Endodermal cell (in vitro differentiated cells): ENCODE measurements around the gene TFB2M. TPM values are rescaled to one million over a fixed set of nuclear protein-coding genes. Genes with fewer than 3 reads are reported as not detected.

Source experiments
- DNase-seq: peaks from one replicate; pipeline ENCODE4 v3.0.0-alpha.2; 2017
- H3K27ac ChIP-seq: 2 replicates; pipeline ENCODE4 v1.5.1; 2013; ENCODE audit warnings: mild to moderate bottlenecking, low read depth, low read length, moderate library complexity
- H3K27me3 ChIP-seq: 2 replicates; pipeline ENCODE4 v1.6.1; 2013; ENCODE audit warnings: mild to moderate bottlenecking, low read length, moderate library complexity; ENCODE audit not compliant: insufficient read depth, control insufficient read depth, poor library complexity, severe bottlenecking
- H3K36me3 ChIP-seq: 2 replicates; pipeline ENCODE4 v1.7.0; 2013; ENCODE audit warnings: mild to moderate bottlenecking, low read length, moderate library complexity; ENCODE audit not compliant: control insufficient read depth, insufficient read depth
- H3K4me1 ChIP-seq: one replicate; pipeline ENCODE4 v1.7.0; 2013; ENCODE audit warnings: low read length; ENCODE audit not compliant: control insufficient read depth, insufficient read depth
- H3K4me3 ChIP-seq: 2 replicates; pipeline ENCODE4 v1.5.1; 2013; ENCODE audit warnings: mild to moderate bottlenecking, low read length, moderate library complexity
- H3K9ac ChIP-seq: 2 replicates; pipeline ENCODE4 v1.6.1; 2013; ENCODE audit warnings: mild to moderate bottlenecking, low read length, moderate library complexity; ENCODE audit not compliant: poor library complexity, severe bottlenecking; ENCODE audit errors: extremely low read depth
- H3K9me3 ChIP-seq: 2 replicates; pipeline ENCODE4 v1.6.1; 2013; ENCODE audit warnings: mild to moderate bottlenecking, low read length, moderate library complexity; ENCODE audit not compliant: control insufficient read depth
- H3K27ac Mint-ChIP-seq: 2 replicates; pipeline ENCODE4 v1.8.0; 2020; ENCODE audit warnings: mixed read lengths
- H3K27me3 Mint-ChIP-seq: 2 replicates; pipeline ENCODE4 v1.8.0; 2021; ENCODE audit warnings: mild to moderate bottlenecking, mixed read lengths; ENCODE audit not compliant: insufficient read depth
- H3K36me3 Mint-ChIP-seq: 2 replicates; pipeline ENCODE4 v1.8.0; 2020; ENCODE audit warnings: low read depth, mixed read lengths
- H3K4me1 Mint-ChIP-seq: 2 replicates; pipeline ENCODE4 v1.8.0; 2020; ENCODE audit warnings: mixed read lengths
- H3K4me3 Mint-ChIP-seq: 2 replicates; pipeline ENCODE4 v1.8.0; 2020; ENCODE audit warnings: mild to moderate bottlenecking, moderate library complexity, mixed read lengths
- H3K9me3 Mint-ChIP-seq: 2 replicates; pipeline ENCODE4 v1.8.0; 2020; ENCODE audit warnings: mild to moderate bottlenecking, mixed read lengths
- WGBS, 2 experiments: methylation state at CpG; one replicate each; pipeline versions ENCODE4 v1.1.5 to v1.1.7; 2013; ENCODE audit warnings: missing lambda C conversion rate in 2 of 2, mixed read lengths in 1 of 2; ENCODE audit not compliant: insufficient coverage in 1 of 2, insufficient read length in 1 of 2; 5-methylcytosine and 5-hydroxymethylcytosine counted together
- total RNA-seq, 2 donors: library from RNA; stranded (reverse); fragmentation: NEBNext Ultra II Directional in 1 of 2; extraction: Animal tissue kit (Norgen Biotek cat#: 25700) in 1 of 2; gene quantifications; 2 replicates in 1 of 2; 3 replicates in 1 of 2; pipeline ENCODE4 v1.2.1, GENCODE V29; 2021
- TF ChIP-seq, protein P1 (sequence below): fragments of 200-600 bp; sonication (generic); conservative IDR thresholded peaks from 2 replicates; pipeline ENCODE4 v1.5.0; 2021; ENCODE audit warnings: antibody characterized with exemption, mild to moderate bottlenecking

TFB2M gene
- total RNA-seq, 2 donors from 2014 or later, result 13.2 to 13.7 TPM

DNA sequence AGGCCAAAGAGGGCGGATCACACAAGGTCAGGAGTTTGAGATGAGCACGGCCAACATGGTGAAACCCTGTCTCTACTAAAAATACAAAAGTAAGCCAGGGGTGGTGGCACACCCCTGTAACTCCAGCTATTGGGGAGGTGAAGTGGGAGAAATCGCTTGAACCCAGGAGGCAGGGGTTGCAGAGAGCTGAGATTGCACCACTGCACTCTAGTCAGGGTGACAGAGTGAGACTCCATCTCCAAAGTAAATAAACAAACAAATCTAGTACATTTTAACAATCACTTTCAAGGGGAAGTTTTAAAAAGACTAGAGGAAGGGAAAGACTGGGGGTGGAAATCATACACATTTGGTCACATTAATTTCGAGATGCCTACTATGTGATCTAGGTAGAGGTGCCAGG is 6.8 kb downstream of the TFB2M start:
- Histone ChIP-seq H3K27me3 (no peaks in the 10 kb centered on the region), H3K36me3 (peaks cover 75% of the 10 kb centered on the region), H3K4me1 (no peaks in the 10 kb centered on the region), H3K27ac (no peak overlapping the region), H3K9ac (no peak overlapping the region), H3K4me3 (no peak overlapping the region), H3K9me3 (no peaks in the 10 kb centered on the region)
- WGBS, 2 experiments, result 89 to 93% methylated on average over 2 to 4 of the region's 4 CpGs
- TF ChIP-seq, protein P1, sequence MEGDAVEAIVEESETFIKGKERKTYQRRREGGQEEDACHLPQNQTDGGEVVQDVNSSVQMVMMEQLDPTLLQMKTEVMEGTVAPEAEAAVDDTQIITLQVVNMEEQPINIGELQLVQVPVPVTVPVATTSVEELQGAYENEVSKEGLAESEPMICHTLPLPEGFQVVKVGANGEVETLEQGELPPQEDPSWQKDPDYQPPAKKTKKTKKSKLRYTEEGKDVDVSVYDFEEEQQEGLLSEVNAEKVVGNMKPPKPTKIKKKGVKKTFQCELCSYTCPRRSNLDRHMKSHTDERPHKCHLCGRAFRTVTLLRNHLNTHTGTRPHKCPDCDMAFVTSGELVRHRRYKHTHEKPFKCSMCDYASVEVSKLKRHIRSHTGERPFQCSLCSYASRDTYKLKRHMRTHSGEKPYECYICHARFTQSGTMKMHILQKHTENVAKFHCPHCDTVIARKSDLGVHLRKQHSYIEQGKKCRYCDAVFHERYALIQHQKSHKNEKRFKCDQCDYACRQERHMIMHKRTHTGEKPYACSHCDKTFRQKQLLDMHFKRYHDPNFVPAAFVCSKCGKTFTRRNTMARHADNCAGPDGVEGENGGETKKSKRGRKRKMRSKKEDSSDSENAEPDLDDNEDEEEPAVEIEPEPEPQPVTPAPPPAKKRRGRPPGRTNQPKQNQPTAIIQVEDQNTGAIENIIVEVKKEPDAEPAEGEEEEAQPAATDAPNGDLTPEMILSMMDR, result no peak
- Mint-ChIP-seq H3K9me3 (no peaks in the 10 kb centered on the region), H3K36me3 (peaks cover 62% of the 10 kb centered on the region), H3K27me3 (no peaks in the 10 kb centered on the region), H3K4me1 (no peaks in the 10 kb centered on the region), H3K4me3 (no peak overlapping the region), H3K27ac (no peak overlapping the region)
- DNase-seq, result no peak

- H3K4me3 ChIP-seq, result no peak overlapping the region
- DNase-seq, result no peak
- no peaks in the 10 kb centered on the region for H3K4me1 Mint-ChIP-seq
- H3K4me3 Mint-ChIP-seq, result no peak overlapping the region
- peaks cover 70% of the 10 kb centered on the region for H3K36me3 ChIP-seq
- TF ChIP-seq, protein P1, result no peak
- no peak overlapping the region for H3K27ac Mint-ChIP-seq
- no peaks in the 10 kb centered on the region for H3K27me3 Mint-ChIP-seq
- WGBS, 2 experiments, result 94 to 100% methylated on average over 1 to 2 of the region's 2 CpGs
- no peak overlapping the region for H3K9ac ChIP-seq
- no peaks in the 10 kb centered on the region for H3K9me3 Mint-ChIP-seq
- no peaks in the 10 kb centered on the region for H3K9me3 ChIP-seq
- no peak overlapping the region for H3K27ac ChIP-seq
- peaks cover 64% of the 10 kb centered on the region for H3K36me3 Mint-ChIP-seq
- H3K4me1 ChIP-seq, result no peaks in the 10 kb centered on the region
- H3K27me3 ChIP-seq, result no peaks in the 10 kb centered on the region
Observed at GRCh38 chr1:246558041-246558440, 8.0 kb downstream of the TFB2M start.

- H3K27ac ChIP-seq, result no peak overlapping the region
- no peak for DNase-seq
- H3K9me3 Mint-ChIP-seq, result no peaks in the 10 kb centered on the region
- H3K36me3 ChIP-seq, result peaks cover 63% of the 10 kb centered on the region
- no peaks in the 10 kb centered on the region for H3K27me3 ChIP-seq
- H3K27me3 Mint-ChIP-seq, result no peaks in the 10 kb centered on the region
- no peaks in the 10 kb centered on the region for H3K9me3 ChIP-seq
- TF ChIP-seq, protein P1, result no peak
- H3K27ac Mint-ChIP-seq, result no peak overlapping the region
- peaks cover 68% of the 10 kb centered on the region for H3K36me3 Mint-ChIP-seq
- 94 to 95% methylated on average over 13 to 16 of the region's 16 CpGs for WGBS, 2 experiments
- H3K4me3 ChIP-seq, result no peak overlapping the region
- no peaks in the 10 kb centered on the region for H3K4me1 Mint-ChIP-seq
- no peak overlapping the region for H3K9ac ChIP-seq
- no peak overlapping the region for H3K4me3 Mint-ChIP-seq
- no peaks in the 10 kb centered on the region for H3K4me1 ChIP-seq
Observed at GRCh38 chr1:246554201-246554600, 11.9 kb downstream of the TFB2M start.
